PFSK-1 (cell line): ENCODE results near the gene NPY2R.

Experiments
- FOXP2 ChIP-seq: optimal IDR thresholded peaks from 2 replicates; pipeline ENCODE3; 2011; ENCODE audit warnings: borderline replicate concordance, control low read depth, inconsistent platforms; ENCODE audit not compliant: insufficient read depth; ENCODE audit errors: extremely low read length, extremely low read depth
- POLR2AphosphoS5 ChIP-seq: IDR thresholded peaks from 2 replicates; pipeline ENCODE4 v1.6.1; 2012; ENCODE audit warnings: low read depth, mild to moderate bottlenecking, control low read depth, low read length, moderate library complexity
- REST ChIP-seq, 2 experiments: IDR thresholded peaks; 2 replicates each; pipeline versions ENCODE4 v1.6.1 to v1.8.0; 2011 to 2012; ENCODE audit warnings: low read depth in 2 of 2, low read length in 2 of 2, control low read depth in 1 of 2, inconsistent platforms in 1 of 2, mild to moderate bottlenecking in 1 of 2, moderate library complexity in 1 of 2; ENCODE audit not compliant: insufficient read depth in 1 of 2
- SIN3A ChIP-seq: IDR thresholded peaks from 2 replicates; pipeline ENCODE4 v1.6.1; 2012; ENCODE audit warnings: mild to moderate bottlenecking, low read length, moderate library complexity, borderline replicate concordance; ENCODE audit not compliant: insufficient read depth
- TAF1 ChIP-seq: IDR thresholded peaks from 2 replicates; pipeline ENCODE4 v1.6.1; 2012; ENCODE audit warnings: low read length, control low read depth, borderline replicate concordance; ENCODE audit not compliant: insufficient read depth

GRCh38 chr4:155232432-155232831 is 24.0 kb downstream of the NPY2R start:
- TF ChIP-seq POLR2AphosphoS5 (no peak), REST (IDR thresholded peaks at IDR 0.05; ENCODE audit: insufficient read depth in 1 of 2, low read depth in 2 of 2, low read length in 2 of 2) (no peak), FOXP2 (no peak), TAF1 (no peak), SIN3A (no peak)
